ENCODE data around the gene FAM83F.
"Not testable (repeated sequence)": the region's sequence is repeated elsewhere in the genome, so short reads cannot be mapped to it uniquely, and the experiment has no call there.

Gene FAM83F

GRCh38 chr22:40019100-40019499, 24.3 kb downstream of the FAM83F start:
- DNase-seq = no peak

GRCh38 chr22:40020956-40021355, 26.2 kb downstream of the FAM83F start:
- DNase-seq = no peak

- DNase-seq = no peak
Observed at GRCh38 chr22:40021401-40022000, 26.7 kb downstream of the FAM83F start.

GRCh38 chr22:40022536-40023240, 27.9 kb downstream of the FAM83F start:
- no peak for DNase-seq

- no peak for DNase-seq
Observed at GRCh38 chr22:40023341-40023841, 28.6 kb downstream of the FAM83F start.

GRCh38 chr22:40024201-40025061, 29.7 kb downstream of the FAM83F start:
- peak in 1 of 2 experiments; percentile 33 for DNase-seq

- DNase-seq = not testable (repeated sequence)
Observed at GRCh38 chr22:40025062-40025379, 30.3 kb downstream of the FAM83F start.

GRCh38 chr22:40025856-40026255, 31.1 kb downstream of the FAM83F start:
- DNase-seq = no peak

GRCh38 chr22:40026641-40027040, 31.9 kb downstream of the FAM83F start:
- DNase-seq = no peak

GRCh38 chr22:40027191-40028097, 32.7 kb downstream of the FAM83F start:
- no peak for DNase-seq

- no peak for DNase-seq
Observed at GRCh38 chr22:40028098-40028425, 33.3 kb downstream of the FAM83F start.

GRCh38 chr22:40029189-40029890, 34.6 kb downstream of the FAM83F start:
- no peak for DNase-seq

- no peak for DNase-seq
Observed at GRCh38 chr22:40030026-40030757, 35.4 kb downstream of the FAM83F start.

- no peak for DNase-seq
Observed at GRCh38 chr22:40030758-40031095, 36.0 kb downstream of the FAM83F start.

GRCh38 chr22:40031766-40032470, 37.2 kb downstream of the FAM83F start:
- no peak for DNase-seq

GRCh38 chr22:40033586-40034380, 39.0 kb downstream of the FAM83F start:
- no peak for DNase-seq

GRCh38 chr22:40035351-40035750, 40.6 kb downstream of the FAM83F start:
- DNase-seq = no peak

- DNase-seq = no peak
Observed at GRCh38 chr22:40036126-40036525, 41.4 kb downstream of the FAM83F start.

- DNase-seq = peak in 1 of 2 experiments; percentile 59
Observed at GRCh38 chr22:40036591-40037225, 42.0 kb downstream of the FAM83F start.
